Ishikawa (cell line): Measurements from ENCODE around the gene SEMA5A.

Source experiments
- CEBPB ChIP-seq: IDR thresholded peaks from 2 replicates; pipeline ENCODE4 v1.6.1; 2012
- CREB1 ChIP-seq: IDR thresholded peaks from 2 replicates; pipeline ENCODE4 v1.6.1; 2012; ENCODE audit warnings: low read depth
- EP300 ChIP-seq: IDR thresholded peaks from 2 replicates; pipeline ENCODE4 v1.6.1; 2012; ENCODE audit warnings: borderline replicate concordance
- FOXM1 ChIP-seq: IDR thresholded peaks from 2 replicates; pipeline ENCODE4 v1.6.1; 2012; ENCODE audit warnings: low read depth, borderline replicate concordance
- MAX ChIP-seq: IDR thresholded peaks from 2 replicates; pipeline ENCODE4 v1.6.1; 2012
- RAD21 ChIP-seq: IDR thresholded peaks from 2 replicates; pipeline ENCODE4 v1.6.1; 2012; ENCODE audit warnings: low read depth
- TAF1 ChIP-seq: IDR thresholded peaks from 2 replicates; pipeline ENCODE4 v1.6.1; 2012; ENCODE audit warnings: low read depth, mild to moderate bottlenecking
- TEAD4 ChIP-seq: IDR thresholded peaks from 2 replicates; pipeline ENCODE4 v1.6.1; 2012
- YY1 ChIP-seq: IDR thresholded peaks from 2 replicates; pipeline ENCODE4 v1.6.1; 2012; ENCODE audit warnings: low read depth
- TF ChIP-seq, protein P1 (sequence below): IDR thresholded peaks from 2 replicates; pipeline ENCODE4 v1.6.1; 2012
- TF ChIP-seq, protein P2 (sequence below): IDR thresholded peaks from 2 replicates; pipeline ENCODE4 v1.6.1; 2012; ENCODE audit warnings: low read depth, mild to moderate bottlenecking

DNA sequence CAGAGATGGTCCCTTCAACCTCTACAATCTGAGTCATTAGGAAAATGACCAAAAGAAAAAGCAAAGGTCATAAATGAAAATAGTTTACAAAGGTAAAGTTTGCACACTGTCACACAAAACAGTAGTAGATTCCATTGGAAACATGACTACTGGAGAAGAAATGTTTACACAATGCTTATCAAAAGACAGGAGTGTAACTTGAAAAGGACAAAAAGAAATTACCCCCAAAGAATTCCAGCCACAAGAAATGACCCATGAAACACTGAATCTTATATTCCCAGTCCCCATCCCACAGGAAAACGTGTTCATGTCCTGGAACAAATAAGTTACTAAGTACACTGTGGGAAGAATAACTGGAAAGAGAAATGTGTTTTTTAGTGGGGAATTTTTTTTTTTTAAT is 385.1 kb downstream of the SEMA5A start:
- TF ChIP-seq FOXM1: no peak
- no peak for TF ChIP-seq MAX
- TF ChIP-seq EP300: no peak
- TF ChIP-seq CEBPB: no peak
- TF ChIP-seq, protein P1, sequence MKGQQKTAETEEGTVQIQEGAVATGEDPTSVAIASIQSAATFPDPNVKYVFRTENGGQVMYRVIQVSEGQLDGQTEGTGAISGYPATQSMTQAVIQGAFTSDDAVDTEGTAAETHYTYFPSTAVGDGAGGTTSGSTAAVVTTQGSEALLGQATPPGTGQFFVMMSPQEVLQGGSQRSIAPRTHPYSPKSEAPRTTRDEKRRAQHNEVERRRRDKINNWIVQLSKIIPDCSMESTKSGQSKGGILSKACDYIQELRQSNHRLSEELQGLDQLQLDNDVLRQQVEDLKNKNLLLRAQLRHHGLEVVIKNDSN: no peak
- no peak for TF ChIP-seq YY1
- no peak for TF ChIP-seq TAF1
- no peak for TF ChIP-seq CREB1
- TF ChIP-seq, protein P2, sequence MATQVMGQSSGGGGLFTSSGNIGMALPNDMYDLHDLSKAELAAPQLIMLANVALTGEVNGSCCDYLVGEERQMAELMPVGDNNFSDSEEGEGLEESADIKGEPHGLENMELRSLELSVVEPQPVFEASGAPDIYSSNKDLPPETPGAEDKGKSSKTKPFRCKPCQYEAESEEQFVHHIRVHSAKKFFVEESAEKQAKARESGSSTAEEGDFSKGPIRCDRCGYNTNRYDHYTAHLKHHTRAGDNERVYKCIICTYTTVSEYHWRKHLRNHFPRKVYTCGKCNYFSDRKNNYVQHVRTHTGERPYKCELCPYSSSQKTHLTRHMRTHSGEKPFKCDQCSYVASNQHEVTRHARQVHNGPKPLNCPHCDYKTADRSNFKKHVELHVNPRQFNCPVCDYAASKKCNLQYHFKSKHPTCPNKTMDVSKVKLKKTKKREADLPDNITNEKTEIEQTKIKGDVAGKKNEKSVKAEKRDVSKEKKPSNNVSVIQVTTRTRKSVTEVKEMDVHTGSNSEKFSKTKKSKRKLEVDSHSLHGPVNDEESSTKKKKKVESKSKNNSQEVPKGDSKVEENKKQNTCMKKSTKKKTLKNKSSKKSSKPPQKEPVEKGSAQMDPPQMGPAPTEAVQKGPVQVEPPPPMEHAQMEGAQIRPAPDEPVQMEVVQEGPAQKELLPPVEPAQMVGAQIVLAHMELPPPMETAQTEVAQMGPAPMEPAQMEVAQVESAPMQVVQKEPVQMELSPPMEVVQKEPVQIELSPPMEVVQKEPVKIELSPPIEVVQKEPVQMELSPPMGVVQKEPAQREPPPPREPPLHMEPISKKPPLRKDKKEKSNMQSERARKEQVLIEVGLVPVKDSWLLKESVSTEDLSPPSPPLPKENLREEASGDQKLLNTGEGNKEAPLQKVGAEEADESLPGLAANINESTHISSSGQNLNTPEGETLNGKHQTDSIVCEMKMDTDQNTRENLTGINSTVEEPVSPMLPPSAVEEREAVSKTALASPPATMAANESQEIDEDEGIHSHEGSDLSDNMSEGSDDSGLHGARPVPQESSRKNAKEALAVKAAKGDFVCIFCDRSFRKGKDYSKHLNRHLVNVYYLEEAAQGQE: no peak
- TF ChIP-seq TEAD4: no peak
- no peak for TF ChIP-seq RAD21
